T47D (cell line): ENCODE data around the gene TRAPPC5.

ENCODE experiments used
- DNase-seq, 2 experiments: peaks; one replicate each; pipeline versions ENCODE4 v3.0.0 to v3.0.0-alpha.2; 2011 to 2012; ENCODE audit warnings: low read depth in 1 of 2, low spot score in 1 of 2
- JUND ChIP-seq: IDR thresholded peaks from 2 replicates; pipeline ENCODE4 v1.6.1; 2012; ENCODE audit warnings: low read depth
- in situ Hi-C: cut with HindIII; loops from 2 replicates; pipeline ENCODE4 v1.10.0; 2016; ENCODE audit warnings: low sequenced_read_pairs, low pct_unique_long_range_greater_than_20kb

The TRAPPC5 gene

DNA sequence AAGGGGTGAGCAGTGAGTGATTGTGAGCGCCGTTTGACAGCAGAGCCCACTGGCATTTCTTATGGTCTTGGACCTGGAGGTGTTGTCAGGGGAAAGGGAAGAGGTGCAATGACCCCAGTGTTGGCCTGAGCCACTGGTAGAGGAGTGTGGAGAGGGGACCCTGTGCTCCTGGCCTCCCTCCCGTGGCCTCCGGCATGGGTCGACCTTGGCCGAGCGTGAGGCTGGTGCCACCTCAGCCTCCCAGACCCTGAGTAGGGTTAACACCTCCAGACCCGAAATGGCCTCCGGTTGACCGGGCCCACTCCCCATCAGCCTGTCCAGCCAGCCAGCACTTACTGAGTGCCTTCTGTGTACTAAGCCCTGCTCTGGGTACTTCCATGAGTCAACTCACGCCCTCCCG is 6.5 kb downstream of the TRAPPC5 start:
- in situ Hi-C loops, result no loop called here
- no peak for TF ChIP-seq JUND
- DNase-seq, result no peak

DNA sequence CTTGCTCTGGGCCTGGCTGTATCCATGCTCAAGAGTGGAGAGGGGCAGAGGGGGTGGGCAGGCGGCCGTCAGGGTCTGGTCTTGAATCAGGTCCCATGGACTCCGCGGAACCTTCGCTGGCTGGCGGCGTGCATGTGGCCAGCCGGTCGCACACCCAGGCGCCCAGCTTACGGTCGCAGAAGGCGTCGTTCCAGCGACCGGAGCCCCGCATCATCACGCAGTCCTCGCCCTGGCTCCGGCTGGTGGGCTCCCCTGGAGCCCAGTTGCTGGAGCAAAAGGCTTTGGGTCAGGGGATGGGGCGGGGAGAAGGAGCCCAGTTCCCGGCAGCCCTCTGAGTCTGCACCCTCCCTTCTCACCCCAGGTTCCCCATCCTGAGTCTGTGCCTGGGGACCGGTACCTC is 8.5 kb downstream of the TRAPPC5 start:
- no peak for TF ChIP-seq JUND
- DNase-seq, result no peak
- in situ Hi-C loops, result no loop called here

DNA sequence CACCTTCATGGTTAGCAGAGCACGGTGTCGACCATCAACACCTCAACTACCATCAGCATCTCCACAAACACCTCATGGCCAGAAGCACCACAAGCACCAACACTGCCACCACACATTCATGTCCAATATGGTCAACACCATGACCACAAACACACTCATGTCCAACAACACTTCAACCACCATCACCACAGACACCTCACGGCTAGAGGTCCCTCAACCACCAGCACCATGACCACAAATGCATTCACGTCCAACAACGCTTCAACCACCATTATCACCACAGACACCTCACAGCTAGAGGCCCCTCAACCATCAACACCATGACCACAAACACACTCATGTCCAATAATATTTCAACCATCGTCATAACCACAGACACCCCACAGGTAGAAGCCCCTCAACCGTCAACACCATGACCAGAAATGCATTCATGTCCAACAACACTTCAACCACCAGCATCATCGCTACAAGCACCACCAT is 10.2 kb downstream of the TRAPPC5 start:
- in situ Hi-C loops, result no loop called here
- DNase-seq, result no peak
- no peak for TF ChIP-seq JUND

DNA sequence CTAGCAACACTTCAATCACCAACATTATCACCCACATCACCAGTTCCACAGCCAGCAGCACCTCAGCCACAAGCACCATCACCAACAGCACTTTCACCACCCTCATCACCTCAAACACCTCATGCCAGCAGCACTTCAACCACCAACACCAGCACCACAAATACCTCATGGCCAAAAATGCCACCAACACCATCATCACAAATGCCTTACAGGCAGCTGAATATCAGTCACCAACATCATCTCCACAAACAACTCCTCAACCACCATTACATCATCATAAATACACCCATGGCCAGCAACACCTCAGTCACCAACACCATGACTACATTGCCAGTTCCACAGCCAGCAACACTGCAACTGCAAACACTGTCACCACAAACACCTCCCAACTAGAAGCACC is 10.9 kb downstream of the TRAPPC5 start:
- no peak for TF ChIP-seq JUND
- in situ Hi-C loops, result no loop called here
- DNase-seq, result no peak

DNA sequence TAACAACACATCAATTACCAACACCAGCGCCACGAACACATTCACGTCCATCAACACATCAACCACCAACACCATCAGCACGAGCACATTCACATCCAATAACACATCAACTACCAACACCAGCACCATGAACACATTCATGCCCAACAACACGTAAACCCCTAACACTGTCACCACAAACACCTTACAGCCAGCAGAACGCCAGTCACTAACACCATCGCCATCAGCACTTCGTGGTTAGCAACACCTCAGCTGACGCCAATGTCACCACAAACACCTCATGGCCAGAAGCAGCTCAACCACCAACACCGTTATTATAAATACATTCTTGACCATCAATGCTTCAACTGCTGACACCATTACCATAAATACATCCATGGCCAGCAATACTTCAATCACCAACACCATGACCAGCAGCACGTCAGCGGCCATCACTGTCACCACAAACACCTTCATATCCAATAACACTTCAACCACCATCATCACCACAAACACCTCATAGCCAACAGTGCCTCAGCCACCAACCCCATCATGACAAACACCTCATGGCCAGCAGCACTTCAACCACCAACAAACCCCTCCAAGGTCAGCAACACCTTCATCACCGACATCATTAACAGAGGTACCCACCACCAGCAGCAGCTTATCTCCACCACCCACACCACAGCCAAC is 11.9 kb downstream of the TRAPPC5 start:
- DNase-seq, result no peak
- in situ Hi-C loops, result no loop called here
- no peak for TF ChIP-seq JUND

DNA sequence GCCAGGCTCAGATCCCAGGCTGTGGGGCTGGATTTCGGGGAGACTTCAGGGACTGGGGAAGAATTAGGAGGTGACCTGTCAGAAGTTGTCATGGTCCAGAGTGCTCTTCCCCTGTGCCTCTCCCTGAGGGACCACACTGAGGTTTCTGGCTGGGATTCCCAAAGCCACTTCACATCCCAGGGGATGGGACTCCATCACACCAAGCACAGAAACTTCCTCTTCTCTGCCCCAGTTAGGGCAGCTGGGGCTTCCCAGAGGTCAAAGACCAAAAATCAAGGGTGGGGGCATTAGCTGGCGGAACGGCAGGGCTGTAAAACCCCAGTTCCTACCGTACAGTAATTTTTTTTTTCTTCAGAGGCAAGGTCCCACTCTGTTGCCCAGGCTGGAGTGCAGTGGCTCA is 13.9 kb downstream of the TRAPPC5 start:
- no peak for DNase-seq
- no peak for TF ChIP-seq JUND
- in situ Hi-C loops, result no loop called here

DNA sequence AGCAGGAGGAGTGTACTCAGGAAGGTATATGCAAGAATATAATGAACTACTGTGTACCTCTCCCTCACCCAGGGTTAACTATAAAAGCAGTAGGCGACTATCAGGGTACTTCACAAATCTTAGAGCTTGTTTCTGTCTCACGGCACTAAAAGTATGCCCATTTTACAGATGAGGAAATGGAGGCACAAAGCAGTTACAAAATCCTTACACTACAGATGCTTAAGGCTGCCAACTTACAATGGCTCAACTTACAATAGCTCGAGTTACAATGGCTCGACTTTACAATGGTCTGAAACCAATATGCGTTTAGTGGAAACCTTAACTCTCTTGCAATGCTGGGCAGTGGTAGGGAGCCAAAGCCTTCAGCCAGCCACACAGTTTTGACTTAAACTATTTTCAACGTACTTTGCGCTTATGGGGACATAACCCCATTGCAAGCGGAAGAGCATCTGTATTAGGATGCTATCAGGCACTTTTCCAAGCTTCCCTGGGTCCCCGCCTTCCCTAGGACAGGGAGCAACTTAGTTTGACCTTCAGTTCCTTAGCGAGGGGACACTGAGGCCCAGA is 17.2 kb downstream of the TRAPPC5 start:
- in situ Hi-C loops, result no loop called here
- TF ChIP-seq JUND, result no peak
- no peak for DNase-seq

DNA sequence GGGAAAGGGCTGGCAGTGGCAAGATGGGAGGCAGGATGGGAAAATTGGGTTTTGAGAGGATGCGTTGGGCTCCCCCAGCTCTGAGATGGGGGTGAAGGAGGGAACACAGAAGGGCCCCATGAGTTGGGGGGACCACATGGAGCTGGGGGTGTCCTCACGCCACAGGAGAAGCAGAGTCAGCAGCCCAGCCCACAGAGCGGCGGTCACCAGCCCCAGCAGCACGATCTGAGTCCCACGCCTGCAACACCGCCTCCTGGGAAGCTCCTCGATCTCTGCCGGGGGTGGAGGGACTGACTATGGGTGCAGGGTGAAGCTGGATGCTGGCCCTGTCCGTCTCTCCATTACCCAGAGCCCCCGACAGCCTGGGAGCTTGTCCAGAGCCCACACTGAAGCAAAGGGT is 17.9 kb downstream of the TRAPPC5 start:
- no peak for DNase-seq
- in situ Hi-C loops, result no loop called here
- no peak for TF ChIP-seq JUND

DNA sequence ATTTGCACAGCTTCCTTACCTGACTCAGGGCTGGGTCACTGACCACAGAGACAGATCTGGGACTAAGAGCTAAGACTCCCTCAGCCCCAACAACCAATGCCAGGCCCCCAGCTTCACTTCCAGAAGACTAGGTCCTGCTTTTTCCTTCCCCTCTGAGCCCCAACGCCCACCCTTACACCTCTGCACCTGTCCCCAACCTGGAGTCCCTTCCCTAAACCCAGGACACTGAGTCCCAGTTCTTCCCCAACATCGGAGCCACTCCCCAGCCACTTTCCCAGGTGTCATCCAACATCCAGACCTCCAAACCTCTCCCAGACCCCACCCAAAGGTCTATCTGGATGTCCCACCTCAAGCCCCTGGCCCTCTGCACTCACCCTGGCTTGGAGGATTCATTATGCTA is 18.4 kb downstream of the TRAPPC5 start:
- DNase-seq, result no peak
- in situ Hi-C loops, result no loop called here
- TF ChIP-seq JUND, result no peak

DNA sequence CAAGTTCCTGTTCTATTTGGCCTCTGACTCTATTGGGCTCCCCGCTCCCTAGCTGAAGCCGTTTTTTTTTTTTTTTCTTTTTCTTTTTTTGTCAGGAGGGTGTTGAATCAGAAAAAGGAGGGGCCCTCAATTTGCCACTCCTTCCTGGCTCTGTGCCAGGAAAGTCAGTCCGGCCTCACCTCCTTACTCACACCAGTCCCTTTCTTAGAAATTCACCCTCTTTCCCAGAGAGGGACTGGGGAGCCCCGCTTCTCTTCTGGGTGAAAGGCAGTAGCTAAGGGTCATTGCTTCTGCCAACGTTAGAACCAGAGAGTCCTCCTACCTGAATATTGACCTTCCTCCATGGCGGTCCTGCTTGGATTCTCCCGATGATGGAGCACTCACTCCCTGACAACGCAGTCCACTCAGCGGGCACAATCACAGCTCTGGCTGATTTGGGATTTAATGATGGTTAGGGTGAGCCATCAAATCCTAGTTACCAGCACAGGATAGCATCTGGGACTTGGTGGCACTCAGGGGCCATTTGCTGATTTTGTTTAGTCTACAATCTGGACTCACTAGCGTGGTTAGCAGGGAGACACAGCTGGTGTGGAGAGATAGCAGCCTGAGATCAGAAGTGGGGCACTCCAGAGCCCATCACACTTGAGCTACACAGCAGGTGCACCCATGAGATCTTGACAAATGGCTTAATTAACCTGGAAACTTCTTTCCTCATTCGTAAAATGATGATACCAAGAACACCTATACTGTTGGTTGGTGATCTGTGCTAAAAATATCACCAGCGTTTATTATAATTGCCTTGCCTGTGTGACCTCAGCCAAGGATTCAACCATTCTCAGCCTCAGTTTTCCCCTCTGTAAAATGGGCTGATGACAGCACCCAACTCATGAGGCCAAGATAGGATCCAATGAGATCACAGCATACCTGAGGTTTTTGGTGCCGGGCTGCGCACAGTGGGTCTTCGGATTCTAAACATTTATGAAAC is 19.1 kb downstream of the TRAPPC5 start:
- no peak for TF ChIP-seq JUND
- DNase-seq, result no peak
- in situ Hi-C loops, result no loop called here

DNA sequence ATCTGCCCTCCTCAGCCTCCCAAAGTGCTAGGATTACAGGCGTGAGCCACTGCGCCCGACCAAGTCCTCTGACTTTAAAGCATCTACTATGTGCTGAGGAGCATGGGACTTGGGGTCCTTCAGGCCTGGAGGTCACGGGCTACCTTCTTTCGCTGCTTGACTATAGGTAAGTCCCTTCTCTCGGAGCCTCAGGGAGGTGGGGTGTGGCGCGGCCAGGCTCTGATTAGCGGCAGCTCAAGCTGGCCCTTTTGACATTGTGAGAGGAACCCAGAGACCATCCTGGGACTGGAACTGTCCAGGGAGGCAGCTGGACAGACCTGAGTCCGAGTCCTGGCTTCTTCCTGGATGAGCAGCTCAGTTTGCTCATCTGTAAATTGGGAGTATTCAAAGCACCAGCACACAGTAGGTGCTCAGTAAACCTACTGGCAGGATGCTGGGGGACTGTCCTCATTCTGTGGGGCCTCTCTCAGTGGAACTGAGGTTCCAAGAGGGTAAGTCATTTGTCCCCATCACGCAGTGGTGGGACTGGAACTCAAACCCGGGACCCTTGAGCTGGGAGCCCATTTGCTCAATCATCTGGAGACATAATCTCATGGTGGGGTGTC is 20.5 kb downstream of the TRAPPC5 start:
- DNase-seq, result no peak
- in situ Hi-C loops, result no loop called here
- TF ChIP-seq JUND, result no peak

DNA sequence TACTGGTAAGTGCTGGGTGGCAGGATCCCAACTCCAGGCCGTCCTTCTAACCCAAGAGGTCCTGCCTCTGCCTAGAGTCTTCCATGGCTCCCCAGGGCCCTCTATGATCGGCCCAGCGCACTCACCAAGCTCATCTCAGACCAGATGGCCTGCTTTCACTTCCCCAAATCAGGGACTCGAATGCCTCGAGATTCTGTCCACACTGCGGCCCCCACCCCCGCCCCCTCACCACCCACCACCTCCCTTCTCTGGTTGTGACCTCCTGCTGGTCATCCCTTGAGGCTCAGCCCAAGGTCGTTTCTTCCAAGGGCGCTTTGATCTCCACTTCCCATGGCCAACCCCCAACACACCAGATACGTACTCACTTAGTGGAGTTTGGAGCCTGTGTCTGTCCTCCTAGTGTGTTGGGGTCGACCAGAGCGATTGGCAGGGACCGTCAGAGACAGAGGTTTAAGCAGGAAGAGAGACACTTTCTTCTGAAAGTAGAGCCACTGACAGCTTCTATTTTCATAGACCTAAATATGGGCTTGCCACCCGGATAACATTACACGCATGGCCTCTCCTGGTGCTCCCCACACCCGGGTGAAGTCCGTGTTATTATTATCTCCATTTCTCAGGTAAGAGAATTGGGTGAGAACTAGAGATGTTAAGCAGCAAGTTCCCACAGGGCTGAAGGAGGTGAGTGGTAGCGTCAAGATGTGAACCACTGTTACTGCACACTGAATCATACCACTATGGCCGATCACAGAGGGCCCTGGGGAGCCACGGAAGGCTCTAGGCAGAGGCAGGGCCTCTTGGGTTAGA is 21.2 kb downstream of the TRAPPC5 start, which contains the start of gene FCER2:
Gene FCER2 (minus strand): TSS at position 478 of the 804 bp plus-strand sequence. CDS start 2,371 bp downstream, outside the sequence.
- TF ChIP-seq JUND, result no peak
- no peak for DNase-seq
- in situ Hi-C loops, result no loop called here
